Activated CD4-positive, alpha-beta T cell treated with anti-CD3 and anti-CD28 coated beads for 48 hours (primary cell): ENCODE results near the gene ZNF799.

Experiments
- DNase-seq: peaks from one replicate; pipeline ENCODE4 v3.0.0-alpha.2; 2020

Gene ZNF799

GRCh38 chr19:12353375-12353774 lies 47.7 kb downstream of the ZNF799 start:
- no peak for DNase-seq

- no peak for DNase-seq
Measured at GRCh38 chr19:12350890-12351197, 50.2 kb downstream of the ZNF799 start.

- no peak for DNase-seq
Measured at GRCh38 chr19:12350185-12350889, 50.7 kb downstream of the ZNF799 start.

- no peak for DNase-seq
Measured at GRCh38 chr19:12346896-12347295, 54.2 kb downstream of the ZNF799 start.

- DNase-seq, result no peak
Measured at GRCh38 chr19:12345197-12345596, 55.9 kb downstream of the ZNF799 start.
